Testis (tissue), 5 donors: ENCODE results near the gene IRGC. TPM values are rescaled to one million over a fixed set of nuclear protein-coding genes. Genes with fewer than 3 reads are reported as not detected.

ENCODE experiments used
- DNase-seq: peaks from one replicate; pipeline ENCODE4 v3.0.0-alpha.2; 2019
- H3K27ac ChIP-seq, 2 donors: fragments of 200-600 bp; sonication (generic); one replicate each; pipeline ENCODE4 v1.5.1; 2019
- H3K27me3 ChIP-seq: fragments of 200-600 bp; sonication (generic); one replicate; pipeline ENCODE4 v1.5.1; 2019
- H3K36me3 ChIP-seq: fragments of 200-600 bp; sonication (generic); one replicate; pipeline ENCODE4 v1.5.1; 2017; ENCODE audit warnings: low read depth; ENCODE audit errors: missing control alignments
- H3K4me1 ChIP-seq: fragments of 200-600 bp; sonication (generic); one replicate; pipeline ENCODE4 v1.5.1; 2019
- H3K4me3 ChIP-seq, 2 donors: fragments of 200-600 bp; sonication (generic); one replicate each; pipeline ENCODE4 v1.5.1; 2017 to 2019
- H3K9me3 ChIP-seq: fragments of 200-600 bp; sonication (generic); one replicate; pipeline ENCODE4 v1.5.1; 2017
- POLR2A ChIP-seq: fragments of 450-650 bp; IDR thresholded peaks from one replicate; pipeline ENCODE4 v1.6.1; 2017; ENCODE audit warnings: antibody characterized with exemption, mild to moderate bottlenecking, moderate library complexity
- WGBS, 2 donors: methylation state at CpG; one replicate each; pipeline ENCODE4 v1.1.5; 2018; 5-methylcytosine and 5-hydroxymethylcytosine counted together
- intact Hi-C: fragments of 100-400 bp; cut with DNase I; formaldehyde crosslinking; loops from one replicate; pipeline ENCODE4 v1.15.1; 2023; ENCODE audit warnings: low total_unique reads
- long read RNA-seq, 2 donors: transcript quantifications; one replicate each; lab custom pipeline, GENCODE V29; 2026
- polyA plus RNA-seq: library from polyadenylated mRNA; stranded (reverse); fragments of 350-450 nt; fragmentation: Illumina TruSeq; extraction: RNeasy Lipid Tissue Mini Kit (QIAGEN cat#74804); gene quantifications from one replicate; pipeline ENCODE4 v1.2.3, GENCODE V29; 2014; ENCODE audit warnings: low read depth, low replicate concordance; ENCODE audit not compliant: insufficient read depth
- total RNA-seq, 2 donors: library from RNA; depleted of rRNA; stranded (reverse); fragments of >200 nt; gene quantifications; one replicate each; pipeline ENCODE4 v1.2.3, GENCODE V29; 2016
- TF ChIP-seq, protein P1 (sequence below), 3 experiments: fragments of 450-650 bp in 2 of 3; fragments of 200-600 bp in 1 of 3; sonication (generic) in 1 of 3; IDR thresholded peaks; one replicate each; pipeline ENCODE4 v1.5.1; 2016 to 2019; ENCODE audit warnings: antibody characterized with exemption in 3 of 3, mild to moderate bottlenecking in 2 of 3, moderate library complexity in 1 of 3

Gene IRGC, protein sequence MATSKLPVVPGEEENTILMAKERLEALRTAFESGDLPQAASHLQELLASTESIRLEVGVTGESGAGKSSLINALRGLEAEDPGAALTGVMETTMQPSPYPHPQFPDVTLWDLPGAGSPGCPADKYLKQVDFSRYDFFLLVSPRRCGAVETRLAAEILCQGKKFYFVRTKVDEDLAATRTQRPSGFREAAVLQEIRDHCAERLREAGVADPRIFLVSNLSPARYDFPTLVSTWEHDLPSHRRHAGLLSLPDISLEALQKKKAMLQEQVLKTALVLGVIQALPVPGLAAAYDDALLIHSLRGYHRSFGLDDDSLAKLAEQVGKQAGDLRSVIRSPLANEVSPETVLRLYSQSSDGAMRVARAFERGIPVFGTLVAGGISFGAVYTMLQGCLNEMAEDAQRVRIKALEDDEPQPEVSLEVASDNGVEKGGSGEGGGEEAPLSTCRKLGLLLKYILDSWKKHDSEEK
- total RNA-seq (100 to 1,000 TPM in 1 of 2 donors, 10 to 100 TPM in 1; 97.4 to 218 TPM), polyA plus RNA-seq (167 TPM)
- long read RNA-seq, donor 1: 0 reads
- long read RNA-seq, donor 2: 0 reads

- TF ChIP-seq, protein P1, sequence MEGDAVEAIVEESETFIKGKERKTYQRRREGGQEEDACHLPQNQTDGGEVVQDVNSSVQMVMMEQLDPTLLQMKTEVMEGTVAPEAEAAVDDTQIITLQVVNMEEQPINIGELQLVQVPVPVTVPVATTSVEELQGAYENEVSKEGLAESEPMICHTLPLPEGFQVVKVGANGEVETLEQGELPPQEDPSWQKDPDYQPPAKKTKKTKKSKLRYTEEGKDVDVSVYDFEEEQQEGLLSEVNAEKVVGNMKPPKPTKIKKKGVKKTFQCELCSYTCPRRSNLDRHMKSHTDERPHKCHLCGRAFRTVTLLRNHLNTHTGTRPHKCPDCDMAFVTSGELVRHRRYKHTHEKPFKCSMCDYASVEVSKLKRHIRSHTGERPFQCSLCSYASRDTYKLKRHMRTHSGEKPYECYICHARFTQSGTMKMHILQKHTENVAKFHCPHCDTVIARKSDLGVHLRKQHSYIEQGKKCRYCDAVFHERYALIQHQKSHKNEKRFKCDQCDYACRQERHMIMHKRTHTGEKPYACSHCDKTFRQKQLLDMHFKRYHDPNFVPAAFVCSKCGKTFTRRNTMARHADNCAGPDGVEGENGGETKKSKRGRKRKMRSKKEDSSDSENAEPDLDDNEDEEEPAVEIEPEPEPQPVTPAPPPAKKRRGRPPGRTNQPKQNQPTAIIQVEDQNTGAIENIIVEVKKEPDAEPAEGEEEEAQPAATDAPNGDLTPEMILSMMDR (IDR thresholded peaks at IDR 0.05): no peak
- TF ChIP-seq POLR2A: no peak
- Histone ChIP-seq H3K27ac (no peak within 1 kb of the TSS), H3K4me3 (no peak within 1 kb of the TSS), H3K9me3 (no peaks in the 10 kb centered on the region), H3K27me3 (no peaks in the 10 kb centered on the region), H3K4me1 (no peaks in the 10 kb centered on the region), H3K36me3 (no peaks in the 10 kb centered on the region)
- 47 to 48% methylated on average over 4 of the region's 4 CpGs for WGBS, 2 donors
- intact Hi-C loops: no loop called here
- no peak for DNase-seq
Observed at GRCh38 chr19:43715776-43716175, at the start of gene IRGC. Gene IRGC (plus strand): TSS chr19:43716076. CDS start chr19:43718559, 2,483 bp downstream.

DNA sequence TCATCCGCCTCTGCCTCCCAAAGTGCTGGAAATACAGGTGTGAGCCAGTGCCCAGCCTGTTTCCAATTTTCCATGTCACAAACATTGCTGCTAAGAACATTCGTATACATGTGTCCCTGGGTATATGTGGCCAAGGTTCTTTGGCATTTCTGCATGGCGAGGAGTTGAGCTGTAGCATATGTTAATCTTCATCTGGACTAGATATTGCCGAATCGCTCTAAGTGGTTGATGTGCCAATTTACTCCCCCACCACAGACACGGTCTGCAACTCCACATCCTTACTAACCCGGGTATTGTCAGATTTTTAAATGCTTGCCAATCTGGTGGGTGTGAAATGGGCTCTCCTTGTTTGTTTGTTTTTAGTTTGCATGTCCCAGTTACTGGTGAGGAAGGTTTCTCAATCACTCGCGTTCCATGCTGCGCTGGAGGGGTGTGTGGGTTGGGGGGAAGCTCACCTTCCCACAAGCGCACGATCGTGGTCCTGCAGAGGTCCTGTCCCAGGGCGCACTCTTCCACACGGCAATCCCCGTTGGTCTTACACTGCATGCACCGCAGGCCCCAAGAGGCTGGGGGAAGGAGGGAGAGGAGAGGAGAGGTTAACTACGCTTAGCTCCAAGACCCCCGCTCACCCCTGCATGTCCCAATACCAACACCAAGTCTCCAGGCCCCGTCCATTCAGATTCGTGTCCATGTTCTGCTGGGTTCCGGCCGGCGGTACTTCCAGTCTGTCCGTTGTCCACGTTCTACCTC, 48.6 kb upstream of the IRGC start:
- no peak for DNase-seq
- Histone ChIP-seq H3K27ac (peak overlapping the region in 1 of 2 donors; percentile 89), H3K4me1 (peaks cover 18% of the 10 kb centered on the region), H3K27me3 (no peaks in the 10 kb centered on the region), H3K36me3 (no peaks in the 10 kb centered on the region), H3K4me3 (peak overlapping the region; percentile 49 to 59), H3K9me3 (no peaks in the 10 kb centered on the region)
- intact Hi-C loops: no loop called here
- no peak for TF ChIP-seq POLR2A
- TF ChIP-seq, protein P1 (IDR thresholded peaks at IDR 0.05): no peak
- WGBS, 2 donors: 39 to 54% methylated on average over 20 to 26 of the region's 26 CpGs

DNA sequence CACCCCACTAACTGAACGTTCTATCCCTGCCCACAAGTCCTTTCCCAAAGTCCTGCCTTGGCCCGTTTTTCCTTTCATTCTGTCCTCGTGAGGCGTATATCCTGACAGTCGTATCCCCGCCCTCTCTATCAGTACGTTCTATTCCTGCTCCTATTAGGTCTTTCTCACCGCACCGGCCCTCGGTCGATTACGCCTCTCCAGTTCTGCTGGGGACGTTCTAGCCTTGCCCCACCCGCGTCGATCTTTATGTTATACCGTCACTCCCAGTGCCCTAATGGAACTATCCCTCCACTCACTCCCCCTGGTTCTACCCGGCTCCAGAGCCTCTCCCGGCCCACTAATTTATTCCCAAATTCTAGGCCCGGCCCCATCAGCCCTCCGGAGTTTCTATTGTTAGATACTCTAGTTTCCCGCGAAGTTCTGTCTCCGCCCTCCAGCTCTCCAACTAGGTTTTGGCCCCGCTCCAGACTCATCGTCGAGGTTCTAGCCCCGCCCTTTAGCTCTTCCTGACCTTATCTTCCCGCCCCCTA, 47.9 kb upstream of the IRGC start:
- Histone ChIP-seq H3K27ac (peak overlapping the region; percentile 22 to 89), H3K36me3 (no peaks in the 10 kb centered on the region), H3K4me3 (peak overlapping the region; percentile 49 to 59), H3K4me1 (peaks cover 18% of the 10 kb centered on the region), H3K27me3 (no peaks in the 10 kb centered on the region), H3K9me3 (no peaks in the 10 kb centered on the region)
- intact Hi-C loops: no loop called here
- no peak for DNase-seq
- WGBS, 2 donors: 12% methylated on average over 29 of the region's 29 CpGs
- TF ChIP-seq, protein P1 (IDR thresholded peaks at IDR 0.05): no peak
- no peak for TF ChIP-seq POLR2A

- peaks cover 18% of the 10 kb centered on the region for H3K4me1 ChIP-seq
- peak; percentile 28 for TF ChIP-seq POLR2A
- TF ChIP-seq, protein P1 (IDR thresholded peaks at IDR 0.05): no peak
- no peaks in the 10 kb centered on the region for H3K36me3 ChIP-seq
- peak overlapping the region; percentile 60 to 89 for H3K27ac ChIP-seq
- DNase-seq: peak; percentile 97
- WGBS, 2 donors: 1 to 3% methylated on average over 24 to 44 of the region's 44 CpGs
- intact Hi-C loops: no loop called here
- no peaks in the 10 kb centered on the region for H3K27me3 ChIP-seq
- no peaks in the 10 kb centered on the region for H3K9me3 ChIP-seq
- peak overlapping the region; percentile 49 to 59 for H3K4me3 ChIP-seq
Observed at GRCh38 chr19:43668406-43669109, 47.3 kb upstream of the IRGC start.
